ENCODE data around the gene PLEKHG4B. TPM values are rescaled to one million over a fixed set of nuclear protein-coding genes. Genes with fewer than 3 reads are reported as not detected.
A peak's percentile ranks its signal among the peaks of the same experiment; 100 is the strongest.

PLEKHG4B gene
- total and polyA plus RNA-seq, 2 of the 8 experiments (the other 6 are each of a cell fraction or from before 2014, with no cell fraction given): 31.1 to 43.6 TPM

DNA sequence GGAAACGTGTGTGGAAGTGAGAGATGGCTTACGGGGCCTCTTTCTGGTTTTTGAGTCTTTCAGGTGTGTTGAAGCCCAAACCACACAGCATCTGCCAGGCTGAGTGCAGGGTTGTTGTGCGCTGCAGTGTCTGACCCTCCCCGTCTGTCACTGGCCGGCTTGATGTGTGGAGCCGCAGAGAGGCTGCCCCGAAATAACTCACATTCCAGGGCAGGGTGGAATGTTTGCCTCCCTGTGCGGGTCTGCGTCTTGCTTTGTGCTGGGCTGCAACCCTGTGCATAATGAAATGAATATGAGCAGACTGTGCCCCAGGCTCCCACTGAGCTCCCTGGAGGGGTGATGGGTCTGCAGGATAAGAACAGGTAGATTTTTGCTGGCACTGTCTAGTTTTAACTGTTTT lies 9.9 kb upstream of the PLEKHG4B start:
- Histone ChIP-seq H2AFZ (ENCODE audit: low read length) (no peak overlapping the region), H4K91ac (replicated peaks; ENCODE audit: insufficient read length, low read length) (peak overlapping the region; percentile 13), H3K9me3 (ENCODE audit: insufficient read depth in 2 of 2, low read depth in 1 of 2, low read length in 1 of 2) (no peaks in the 10 kb centered on the region), H3K27me3 (replicated peaks in 1 of 4; ENCODE audit: control insufficient read depth in 3 of 4, extremely low read depth in 1 of 4, insufficient read depth in 3 of 4, low read length in 3 of 4) (no peaks in the 10 kb centered on the region; a peak in 1 of 7 replicates), H3K4me2 (ENCODE audit: insufficient read depth in 1 of 2, low read depth in 2 of 2, low read length in 2 of 2) (peak overlapping the region; percentile 42 to 64), H3K23me2 (ENCODE audit: low read depth, low read length) (no peaks in the 10 kb centered on the region), H4K5ac (ENCODE audit: insufficient read length, low read depth, low read length) (peak overlapping the region; percentile 32), H3K4ac (replicated peaks; ENCODE audit: insufficient read length, low read depth, low read length) (peak overlapping the region; percentile 0), H2BK15ac (ENCODE audit: low read length) (peak overlapping the region; percentile 95; the same call in 1 of the 2 replicates), H2BK120ac (replicated peaks; ENCODE audit: low read depth, low read length) (peak overlapping the region; percentile 81), H2BK20ac (ENCODE audit: low read length) (peak overlapping the region; percentile 100; the same call in 1 of the 2 replicates), H3K4me3 (ENCODE audit: extremely low read depth in 1 of 4, insufficient read depth in 2 of 4, low read depth in 3 of 4, low read length in 4 of 4) (peak overlapping the region in 3 of 4 experiments; percentile 27 to 41 (median 29); a peak in 3 of 8 replicates), H3K36me3 (ENCODE audit: control insufficient read depth in 2 of 4, insufficient read depth in 4 of 4, low read length in 3 of 4) (no peaks in the 10 kb centered on the region), H3K56ac (replicated peaks; ENCODE audit: insufficient read length, low read depth, low read length) (no peak overlapping the region), H3K79me1 (ENCODE audit: low read depth, low read length) (peaks cover 2% of the 10 kb centered on the region; the same call in 1 of the 2 replicates), H3K79me2 (ENCODE audit: control insufficient read depth in 1 of 2, insufficient read depth in 2 of 2, low read length in 2 of 2) (no peaks in the 10 kb centered on the region), H3K27ac (ENCODE audit: low read depth, low read length) (peak overlapping the region; percentile 43; the same call in 1 of the 2 replicates), H4K20me1 (replicated peaks in 1 of 2; ENCODE audit: control insufficient read depth in 1 of 2, insufficient read depth in 2 of 2, low read length in 2 of 2) (peaks cover 0 to 2% of the 10 kb centered on the region in 2 experiments), H2BK5ac (ENCODE audit: low read depth, low read length) (peak overlapping the region; percentile 87), H2BK12ac (ENCODE audit: low read depth, low read length) (peak overlapping the region; percentile 95), H3K9ac (replicated peaks in 1 of 4; ENCODE audit: extremely low read depth in 1 of 4, low read depth in 3 of 4, low read length in 3 of 4) (no peak overlapping the region; a peak in 2 of 7 replicates), H3K4me1 (replicated peaks in 1 of 4; ENCODE audit: control insufficient read depth in 3 of 4, insufficient read depth in 4 of 4, low read length in 3 of 4) (peaks cover 3 to 29% (median 19%) of the 10 kb centered on the region in 4 experiments), H3K23ac (ENCODE audit: insufficient read length) (no peak overlapping the region), H3K18ac (ENCODE audit: extremely low read depth, low read length) (peak overlapping the region; percentile 91), H4K8ac (ENCODE audit: extremely low read depth, insufficient read depth, low read length) (peak overlapping the region; percentile 82; the same call in 1 of the 2 replicates), H3K14ac (ENCODE audit: insufficient read length) (no peak overlapping the region), H2AK5ac (ENCODE audit: low read depth, low read length) (peak overlapping the region; percentile 20; the same call in 1 of the 2 replicates)
- FAIRE-seq (peak; percentile 82), DNase-seq (ENCODE audit: low read depth in 1 of 2, low spot score in 2 of 2) (peak; percentile 66 to 75)
- CTCF ChIA-PET (ENCODE audit: partially characterized antibody): interaction anchor here (1.0 to 1.8 kb wide), 4 partner anchors 8 to 27 kb away, joined by 3 to 6 read pairs (median 5); no protein-coding TSS in a partner anchor
- 23% methylated on average over 9 of the region's 9 CpGs; no CpG with 5 or more reads in 1 of the 2 experiments for WGBS, 2 experiments (ENCODE audit: extremely low coverage in 1 of 2, insufficient coverage in 1 of 2, insufficient read length in 1 of 2, insufficient replicate concordance in 2 of 2, low coverage in 1 of 2, low lambda C conversion rate in 2 of 2, missing lambda C conversion rate in 1 of 2)
- POLR2A ChIA-PET (ENCODE audit: partially characterized antibody): interaction anchor here (0.6 to 5.2 kb wide), 8 partner anchors 8 to 46 kb away, joined by 3 to 65 read pairs (median 4); partner anchors contain the start of gene PLEKHG4B
- TF ChIP-seq, protein P1, sequence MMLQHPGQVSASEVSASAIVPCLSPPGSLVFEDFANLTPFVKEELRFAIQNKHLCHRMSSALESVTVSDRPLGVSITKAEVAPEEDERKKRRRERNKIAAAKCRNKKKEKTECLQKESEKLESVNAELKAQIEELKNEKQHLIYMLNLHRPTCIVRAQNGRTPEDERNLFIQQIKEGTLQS (IDR thresholded peaks at IDR 0.05; ENCODE audit: insufficient read depth, low read depth, low read length): no peak
- TF ChIP-seq HDAC2 (IDR thresholded peaks at IDR 0.05; ENCODE audit: borderline replicate concordance in 1 of 2, low read depth in 2 of 2, low read length in 2 of 2) (peak in 1 of 2 experiments; percentile 85; a peak in 1 of 4 replicates), JUND (IDR thresholded peaks at IDR 0.05; ENCODE audit: low read length) (peak; percentile 15; the same call in 1 of the 2 replicates), E2F6 (IDR thresholded peaks at IDR 0.05) (no peak; the same call in 1 of the 2 replicates), CHD2 (IDR thresholded peaks at IDR 0.05; ENCODE audit: low read length) (no peak), SP4 (IDR thresholded peaks at IDR 0.05; ENCODE audit: low read length) (no peak), CHD1 (IDR thresholded peaks at IDR 0.05; ENCODE audit: low read depth, low read length) (no peak), ZNF274 (IDR thresholded peaks at IDR 0.05; ENCODE audit: borderline replicate concordance, extremely low read depth, low read length) (no peak), CREB1 (IDR thresholded peaks at IDR 0.05) (0 out of 2 replicates have a peak, but pooled peaks have one; percentile 32), GABPA (IDR thresholded peaks at IDR 0.05; ENCODE audit: borderline replicate concordance, insufficient read depth, low read length) (peak; percentile 39; the same call in 1 of the 2 replicates), SIRT6 (IDR thresholded peaks at IDR 0.05; ENCODE audit: low read length) (no peak)
